Endothelial cell of umbilical vein (primary cell): ENCODE data around the gene ADIPOQ.
"Not testable (repeated sequence)": the region's sequence is repeated elsewhere in the genome, so short reads cannot be mapped to it uniquely, and the experiment has no call there.

Experiments used
- GATA2 ChIP-seq: IDR thresholded peaks from 2 replicates; pipeline ENCODE4 v1.7.0; 2011; ENCODE audit warnings: low read depth, mild to moderate bottlenecking, moderate library complexity, mixed read lengths, low read length; ENCODE audit not compliant: insufficient read length, insufficient read depth
- POLR2A ChIP-seq: IDR thresholded peaks from 2 replicates; pipeline ENCODE4 v1.6.1; 2012; ENCODE audit warnings: low read depth, mild to moderate bottlenecking, control low read depth, low read length
- POLR2AphosphoS5 ChIP-seq: IDR thresholded peaks from 2 replicates; pipeline ENCODE4 v1.6.1; 2012; ENCODE audit warnings: low read depth, mild to moderate bottlenecking, control low read depth, low read length, moderate library complexity; ENCODE audit not compliant: insufficient read depth
- TF ChIP-seq, protein P1 (sequence below), 2 donors: IDR thresholded peaks; 1 replicate in 1 of 2; 2 replicates in 1 of 2; pipeline ENCODE4 v1.5.1; 2011; ENCODE audit warnings: low read length in 2 of 2, mild to moderate bottlenecking in 2 of 2, moderate library complexity in 2 of 2, control low read depth in 1 of 2, inconsistent platforms in 1 of 2, low read depth in 1 of 2; ENCODE audit not compliant: insufficient read depth in 1 of 2; ENCODE audit errors: extremely low read depth in 1 of 2
- TF ChIP-seq, protein P2 (sequence below): IDR thresholded peaks from 2 replicates; pipeline ENCODE4 v1.6.1; 2011; ENCODE audit not compliant: insufficient read depth, insufficient read length

DNA sequence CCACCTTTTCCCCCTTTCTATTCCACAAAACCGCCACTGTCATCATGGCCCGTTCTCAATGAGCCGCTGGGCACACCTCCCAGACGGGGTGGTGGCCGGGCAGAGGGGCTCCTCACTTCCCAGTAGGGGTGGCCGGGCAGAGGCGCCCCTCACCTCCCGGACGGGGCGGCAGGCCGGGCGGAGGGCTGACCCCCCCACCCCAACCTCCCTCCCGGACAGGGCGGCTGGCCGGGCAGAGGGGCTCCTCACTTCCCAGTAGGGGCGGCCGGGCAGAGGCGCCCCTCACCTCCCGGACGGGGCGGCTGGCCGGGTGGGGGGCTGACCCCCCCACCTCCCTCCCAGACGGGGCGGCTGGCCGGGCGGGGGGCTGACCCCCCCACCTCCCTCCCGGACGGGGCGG, 31.2 kb upstream of the ADIPOQ start:
- TF ChIP-seq POLR2A, GATA2, POLR2AphosphoS5: not testable (repeated sequence)
- TF ChIP-seq, protein P1, sequence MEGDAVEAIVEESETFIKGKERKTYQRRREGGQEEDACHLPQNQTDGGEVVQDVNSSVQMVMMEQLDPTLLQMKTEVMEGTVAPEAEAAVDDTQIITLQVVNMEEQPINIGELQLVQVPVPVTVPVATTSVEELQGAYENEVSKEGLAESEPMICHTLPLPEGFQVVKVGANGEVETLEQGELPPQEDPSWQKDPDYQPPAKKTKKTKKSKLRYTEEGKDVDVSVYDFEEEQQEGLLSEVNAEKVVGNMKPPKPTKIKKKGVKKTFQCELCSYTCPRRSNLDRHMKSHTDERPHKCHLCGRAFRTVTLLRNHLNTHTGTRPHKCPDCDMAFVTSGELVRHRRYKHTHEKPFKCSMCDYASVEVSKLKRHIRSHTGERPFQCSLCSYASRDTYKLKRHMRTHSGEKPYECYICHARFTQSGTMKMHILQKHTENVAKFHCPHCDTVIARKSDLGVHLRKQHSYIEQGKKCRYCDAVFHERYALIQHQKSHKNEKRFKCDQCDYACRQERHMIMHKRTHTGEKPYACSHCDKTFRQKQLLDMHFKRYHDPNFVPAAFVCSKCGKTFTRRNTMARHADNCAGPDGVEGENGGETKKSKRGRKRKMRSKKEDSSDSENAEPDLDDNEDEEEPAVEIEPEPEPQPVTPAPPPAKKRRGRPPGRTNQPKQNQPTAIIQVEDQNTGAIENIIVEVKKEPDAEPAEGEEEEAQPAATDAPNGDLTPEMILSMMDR (IDR thresholded peaks at IDR 0.05; ENCODE audit: extremely low read depth in 1 of 2, insufficient read depth in 1 of 2, low read depth in 1 of 2, low read length in 2 of 2), result not testable (repeated sequence)
- TF ChIP-seq, protein P2, sequence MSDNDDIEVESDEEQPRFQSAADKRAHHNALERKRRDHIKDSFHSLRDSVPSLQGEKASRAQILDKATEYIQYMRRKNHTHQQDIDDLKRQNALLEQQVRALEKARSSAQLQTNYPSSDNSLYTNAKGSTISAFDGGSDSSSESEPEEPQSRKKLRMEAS, result not testable (repeated sequence)
